Neural cell (in vitro differentiated cells): Measurements from ENCODE around the gene XRRA1.

Source experiments
- EP300 ChIP-seq: fragments of 450-650 bp; conservative IDR thresholded peaks from 2 replicates; pipeline ENCODE4 v1.6.1; 2014; ENCODE audit warnings: antibody characterized with exemption, mild to moderate bottlenecking, moderate library complexity; ENCODE audit not compliant: poor library complexity, severe bottlenecking
- MXI1 ChIP-seq: fragments of 450-650 bp; conservative IDR thresholded peaks from 2 replicates; pipeline ENCODE4 v1.6.1; 2014; ENCODE audit warnings: antibody characterized with exemption, mild to moderate bottlenecking; ENCODE audit not compliant: poor library complexity, severe bottlenecking
- SMC3 ChIP-seq: fragments of 450-650 bp; conservative IDR thresholded peaks from 2 replicates; pipeline ENCODE4 v1.6.1; 2014; ENCODE audit warnings: antibody characterized with exemption, mild to moderate bottlenecking, moderate library complexity; ENCODE audit not compliant: poor library complexity
- TF ChIP-seq, protein P1 (sequence below): fragments of 450-650 bp; IDR thresholded peaks from 2 replicates; pipeline ENCODE4 v1.5.1; 2014; ENCODE audit warnings: antibody characterized with exemption, mild to moderate bottlenecking, moderate library complexity; ENCODE audit not compliant: poor library complexity, severe bottlenecking

DNA sequence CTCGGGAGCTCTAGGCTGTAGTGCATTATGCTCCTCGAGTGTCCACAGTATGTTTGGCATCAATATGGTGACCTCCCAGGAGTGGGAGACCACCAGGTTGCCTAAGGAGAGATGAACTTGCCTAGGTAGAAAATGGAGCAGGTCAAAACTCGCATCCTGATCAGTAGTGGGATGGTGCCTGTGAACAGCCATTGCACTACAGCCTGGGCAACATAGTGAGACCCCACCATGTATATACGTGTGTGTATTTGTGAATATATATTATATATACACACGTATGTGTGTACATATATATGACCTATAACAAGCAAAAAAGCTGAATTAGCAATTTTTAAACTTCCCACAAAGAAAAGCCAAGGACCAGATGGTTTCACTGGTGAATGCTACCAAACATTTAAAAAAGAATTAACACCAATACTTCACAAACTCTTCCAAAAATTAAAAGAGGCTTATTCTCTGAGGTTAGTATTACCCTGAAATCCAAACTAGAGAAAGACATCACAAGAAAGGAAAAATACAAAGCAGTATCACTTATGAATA lies 102.8 kb downstream of the XRRA1 start:
- TF ChIP-seq, protein P1, sequence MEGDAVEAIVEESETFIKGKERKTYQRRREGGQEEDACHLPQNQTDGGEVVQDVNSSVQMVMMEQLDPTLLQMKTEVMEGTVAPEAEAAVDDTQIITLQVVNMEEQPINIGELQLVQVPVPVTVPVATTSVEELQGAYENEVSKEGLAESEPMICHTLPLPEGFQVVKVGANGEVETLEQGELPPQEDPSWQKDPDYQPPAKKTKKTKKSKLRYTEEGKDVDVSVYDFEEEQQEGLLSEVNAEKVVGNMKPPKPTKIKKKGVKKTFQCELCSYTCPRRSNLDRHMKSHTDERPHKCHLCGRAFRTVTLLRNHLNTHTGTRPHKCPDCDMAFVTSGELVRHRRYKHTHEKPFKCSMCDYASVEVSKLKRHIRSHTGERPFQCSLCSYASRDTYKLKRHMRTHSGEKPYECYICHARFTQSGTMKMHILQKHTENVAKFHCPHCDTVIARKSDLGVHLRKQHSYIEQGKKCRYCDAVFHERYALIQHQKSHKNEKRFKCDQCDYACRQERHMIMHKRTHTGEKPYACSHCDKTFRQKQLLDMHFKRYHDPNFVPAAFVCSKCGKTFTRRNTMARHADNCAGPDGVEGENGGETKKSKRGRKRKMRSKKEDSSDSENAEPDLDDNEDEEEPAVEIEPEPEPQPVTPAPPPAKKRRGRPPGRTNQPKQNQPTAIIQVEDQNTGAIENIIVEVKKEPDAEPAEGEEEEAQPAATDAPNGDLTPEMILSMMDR: no peak
- TF ChIP-seq EP300: no peak
- no peak for TF ChIP-seq MXI1
- TF ChIP-seq SMC3: no peak
